CD4-positive, alpha-beta T cell treated with Interleukin-17A for 4 hours (primary cell): ENCODE results near the gene CIT.

Experiments
- DNase-seq: peaks from one replicate; pipeline ENCODE4 v3.0.0-alpha.2; 2020; ENCODE audit warnings: mixed read lengths

The CIT gene

GRCh38 chr12:119791453-119791852 lies 85.7 kb downstream of the CIT start:
- DNase-seq, result no peak

- DNase-seq, result no peak
These were observed 88.3 kb downstream of the CIT start for GRCh38 chr12:119788786-119789185.

GRCh38 chr12:119786539-119786938 lies 90.6 kb downstream of the CIT start:
- DNase-seq, result no peak

GRCh38 chr12:119784673-119785072 lies 92.4 kb downstream of the CIT start:
- DNase-seq, result no peak

GRCh38 chr12:119783787-119784186 lies 93.3 kb downstream of the CIT start:
- no peak for DNase-seq

GRCh38 chr12:119781804-119782203 lies 95.3 kb downstream of the CIT start:
- no peak for DNase-seq

- DNase-seq, result no peak
These were observed 96.2 kb downstream of the CIT start for GRCh38 chr12:119780786-119781434.

GRCh38 chr12:119775246-119775895 lies 101.7 kb downstream of the CIT start:
- DNase-seq, result no peak

GRCh38 chr12:119772431-119772830 lies 104.7 kb downstream of the CIT start:
- no peak for DNase-seq

GRCh38 chr12:119770146-119770545 lies 107.0 kb downstream of the CIT start:
- DNase-seq, result no peak

GRCh38 chr12:119762619-119763018 lies 114.5 kb downstream of the CIT start:
- no peak for DNase-seq

- DNase-seq, result no peak
These were observed 118.4 kb downstream of the CIT start for GRCh38 chr12:119758722-119759121.

GRCh38 chr12:119758234-119758633 lies 118.9 kb downstream of the CIT start:
- no peak for DNase-seq

GRCh38 chr12:119751961-119752360 lies 125.2 kb downstream of the CIT start:
- no peak for DNase-seq

- DNase-seq, result no peak
These were observed 127.5 kb downstream of the CIT start for GRCh38 chr12:119749666-119750065.

- DNase-seq, result no peak
These were observed 128.6 kb downstream of the CIT start for GRCh38 chr12:119748497-119748896.

GRCh38 chr12:119746169-119746568 lies 131.0 kb downstream of the CIT start:
- DNase-seq, result no peak

- no peak for DNase-seq
These were observed 132.1 kb downstream of the CIT start for GRCh38 chr12:119744900-119745606.

- no peak for DNase-seq
These were observed 134.4 kb downstream of the CIT start for GRCh38 chr12:119742700-119743099.

- no peak for DNase-seq
These were observed 136.3 kb downstream of the CIT start for GRCh38 chr12:119740830-119741229.

- no peak for DNase-seq
These were observed 142.0 kb downstream of the CIT start for GRCh38 chr12:119735079-119735478.

GRCh38 chr12:119730381-119730780 lies 146.7 kb downstream of the CIT start:
- no peak for DNase-seq

GRCh38 chr12:119729871-119730270 lies 147.2 kb downstream of the CIT start:
- no peak for DNase-seq

GRCh38 chr12:119728444-119728745 lies 148.7 kb downstream of the CIT start:
- DNase-seq, result no peak
